ENCODE data around the gene HNRNPA1. TPM values are rescaled to one million over a fixed set of nuclear protein-coding genes. Genes with fewer than 3 reads are reported as not detected.

Gene HNRNPA1
- total and polyA plus RNA-seq, 9 of the 15 experiments (the other 6 are each of a cell fraction or from before 2014, with no cell fraction given): 1,166 to 2,703 (median 1,815) TPM

GRCh38 chr12:54287261-54288157 lies 7.0 kb downstream of the HNRNPA1 start (continued):
- TF ChIP-seq ZBTB34 (CRISPR knock-in tag; IDR thresholded peaks at IDR 0.05) (no peak), ZNF212 (CRISPR knock-in tag; IDR thresholded peaks at IDR 0.05) (0 out of 2 replicates have a peak, but pooled peaks have one; percentile 32), SIX5 (IDR thresholded peaks at IDR 0.05; ENCODE audit: borderline replicate concordance in 1 of 2, insufficient read depth in 1 of 2, low read depth in 1 of 2, low read length in 2 of 2) (no peak), BHLHE40 (IDR thresholded peaks at IDR 0.05; ENCODE audit: low read length) (0 out of 2 replicates have a peak, but pooled peaks have one; percentile 7), RFX7 (CRISPR knock-in tag; IDR thresholded peaks at IDR 0.05) (peak; percentile 74), ZNF263 (CRISPR knock-in tag; IDR thresholded peaks at IDR 0.05; ENCODE audit: borderline replicate concordance) (no peak), ARNT (IDR thresholded peaks at IDR 0.05) (no peak), HSF4 (CRISPR knock-in tag; IDR thresholded peaks at IDR 0.05; ENCODE audit: borderline replicate concordance) (no peak), RHOXF2B (CRISPR knock-in tag; conservative IDR thresholded peaks at IDR 0.05) (peak; percentile 4; the same call in 1 of the 2 replicates), MEF2D (tag; conservative IDR thresholded peaks at IDR 0.05; ENCODE audit: low read depth) (no peak), MYNN (IDR thresholded peaks at IDR 0.05) (peak; percentile 70; the same call in 1 of the 2 replicates), MYNN (CRISPR knock-in tag; IDR thresholded peaks at IDR 0.05) (no peak), FOXP1 (CRISPR knock-in tag; IDR thresholded peaks at IDR 0.05) (no peak)
- TF ChIP-seq, protein P1, sequence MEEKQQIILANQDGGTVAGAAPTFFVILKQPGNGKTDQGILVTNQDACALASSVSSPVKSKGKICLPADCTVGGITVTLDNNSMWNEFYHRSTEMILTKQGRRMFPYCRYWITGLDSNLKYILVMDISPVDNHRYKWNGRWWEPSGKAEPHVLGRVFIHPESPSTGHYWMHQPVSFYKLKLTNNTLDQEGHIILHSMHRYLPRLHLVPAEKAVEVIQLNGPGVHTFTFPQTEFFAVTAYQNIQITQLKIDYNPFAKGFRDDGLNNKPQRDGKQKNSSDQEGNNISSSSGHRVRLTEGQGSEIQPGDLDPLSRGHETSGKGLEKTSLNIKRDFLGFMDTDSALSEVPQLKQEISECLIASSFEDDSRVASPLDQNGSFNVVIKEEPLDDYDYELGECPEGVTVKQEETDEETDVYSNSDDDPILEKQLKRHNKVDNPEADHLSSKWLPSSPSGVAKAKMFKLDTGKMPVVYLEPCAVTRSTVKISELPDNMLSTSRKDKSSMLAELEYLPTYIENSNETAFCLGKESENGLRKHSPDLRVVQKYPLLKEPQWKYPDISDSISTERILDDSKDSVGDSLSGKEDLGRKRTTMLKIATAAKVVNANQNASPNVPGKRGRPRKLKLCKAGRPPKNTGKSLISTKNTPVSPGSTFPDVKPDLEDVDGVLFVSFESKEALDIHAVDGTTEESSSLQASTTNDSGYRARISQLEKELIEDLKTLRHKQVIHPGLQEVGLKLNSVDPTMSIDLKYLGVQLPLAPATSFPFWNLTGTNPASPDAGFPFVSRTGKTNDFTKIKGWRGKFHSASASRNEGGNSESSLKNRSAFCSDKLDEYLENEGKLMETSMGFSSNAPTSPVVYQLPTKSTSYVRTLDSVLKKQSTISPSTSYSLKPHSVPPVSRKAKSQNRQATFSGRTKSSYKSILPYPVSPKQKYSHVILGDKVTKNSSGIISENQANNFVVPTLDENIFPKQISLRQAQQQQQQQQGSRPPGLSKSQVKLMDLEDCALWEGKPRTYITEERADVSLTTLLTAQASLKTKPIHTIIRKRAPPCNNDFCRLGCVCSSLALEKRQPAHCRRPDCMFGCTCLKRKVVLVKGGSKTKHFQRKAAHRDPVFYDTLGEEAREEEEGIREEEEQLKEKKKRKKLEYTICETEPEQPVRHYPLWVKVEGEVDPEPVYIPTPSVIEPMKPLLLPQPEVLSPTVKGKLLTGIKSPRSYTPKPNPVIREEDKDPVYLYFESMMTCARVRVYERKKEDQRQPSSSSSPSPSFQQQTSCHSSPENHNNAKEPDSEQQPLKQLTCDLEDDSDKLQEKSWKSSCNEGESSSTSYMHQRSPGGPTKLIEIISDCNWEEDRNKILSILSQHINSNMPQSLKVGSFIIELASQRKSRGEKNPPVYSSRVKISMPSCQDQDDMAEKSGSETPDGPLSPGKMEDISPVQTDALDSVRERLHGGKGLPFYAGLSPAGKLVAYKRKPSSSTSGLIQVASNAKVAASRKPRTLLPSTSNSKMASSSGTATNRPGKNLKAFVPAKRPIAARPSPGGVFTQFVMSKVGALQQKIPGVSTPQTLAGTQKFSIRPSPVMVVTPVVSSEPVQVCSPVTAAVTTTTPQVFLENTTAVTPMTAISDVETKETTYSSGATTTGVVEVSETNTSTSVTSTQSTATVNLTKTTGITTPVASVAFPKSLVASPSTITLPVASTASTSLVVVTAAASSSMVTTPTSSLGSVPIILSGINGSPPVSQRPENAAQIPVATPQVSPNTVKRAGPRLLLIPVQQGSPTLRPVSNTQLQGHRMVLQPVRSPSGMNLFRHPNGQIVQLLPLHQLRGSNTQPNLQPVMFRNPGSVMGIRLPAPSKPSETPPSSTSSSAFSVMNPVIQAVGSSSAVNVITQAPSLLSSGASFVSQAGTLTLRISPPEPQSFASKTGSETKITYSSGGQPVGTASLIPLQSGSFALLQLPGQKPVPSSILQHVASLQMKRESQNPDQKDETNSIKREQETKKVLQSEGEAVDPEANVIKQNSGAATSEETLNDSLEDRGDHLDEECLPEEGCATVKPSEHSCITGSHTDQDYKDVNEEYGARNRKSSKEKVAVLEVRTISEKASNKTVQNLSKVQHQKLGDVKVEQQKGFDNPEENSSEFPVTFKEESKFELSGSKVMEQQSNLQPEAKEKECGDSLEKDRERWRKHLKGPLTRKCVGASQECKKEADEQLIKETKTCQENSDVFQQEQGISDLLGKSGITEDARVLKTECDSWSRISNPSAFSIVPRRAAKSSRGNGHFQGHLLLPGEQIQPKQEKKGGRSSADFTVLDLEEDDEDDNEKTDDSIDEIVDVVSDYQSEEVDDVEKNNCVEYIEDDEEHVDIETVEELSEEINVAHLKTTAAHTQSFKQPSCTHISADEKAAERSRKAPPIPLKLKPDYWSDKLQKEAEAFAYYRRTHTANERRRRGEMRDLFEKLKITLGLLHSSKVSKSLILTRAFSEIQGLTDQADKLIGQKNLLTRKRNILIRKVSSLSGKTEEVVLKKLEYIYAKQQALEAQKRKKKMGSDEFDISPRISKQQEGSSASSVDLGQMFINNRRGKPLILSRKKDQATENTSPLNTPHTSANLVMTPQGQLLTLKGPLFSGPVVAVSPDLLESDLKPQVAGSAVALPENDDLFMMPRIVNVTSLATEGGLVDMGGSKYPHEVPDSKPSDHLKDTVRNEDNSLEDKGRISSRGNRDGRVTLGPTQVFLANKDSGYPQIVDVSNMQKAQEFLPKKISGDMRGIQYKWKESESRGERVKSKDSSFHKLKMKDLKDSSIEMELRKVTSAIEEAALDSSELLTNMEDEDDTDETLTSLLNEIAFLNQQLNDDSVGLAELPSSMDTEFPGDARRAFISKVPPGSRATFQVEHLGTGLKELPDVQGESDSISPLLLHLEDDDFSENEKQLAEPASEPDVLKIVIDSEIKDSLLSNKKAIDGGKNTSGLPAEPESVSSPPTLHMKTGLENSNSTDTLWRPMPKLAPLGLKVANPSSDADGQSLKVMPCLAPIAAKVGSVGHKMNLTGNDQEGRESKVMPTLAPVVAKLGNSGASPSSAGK (IDR thresholded peaks at IDR 0.05): no peak

Data from K562 (cell line).